K562 (cell line): ENCODE data around the gene PABPC1L. TPM values are rescaled to one million over a fixed set of nuclear protein-coding genes. Genes with fewer than 3 reads are reported as not detected.

Experiments
- E2F8 ChIP-seq: fragments of 450-650 bp; IDR thresholded peaks from 2 replicates; pipeline ENCODE4 v1.7.1; 2018; ENCODE audit warnings: mild to moderate bottlenecking, low read depth; ENCODE audit not compliant: partially characterized antibody
- POLR2G ChIP-seq: fragments of 200-400 bp; formaldehyde crosslinking; IDR thresholded peaks from 2 replicates; pipeline ENCODE4 v1.6.1; 2017; ENCODE audit warnings: low read depth, mild to moderate bottlenecking, antibody characterized with exemption, low read length, moderate library complexity
- POU5F1 ChIP-seq: fragments of 150-350 bp; IDR thresholded peaks from 2 replicates; pipeline ENCODE4 v1.6.1; 2014; ENCODE audit warnings: borderline replicate concordance, low read length, low read depth, mild to moderate bottlenecking; ENCODE audit not compliant: partially characterized antibody
- REST ChIP-seq, 2 experiments: fragments of 450-650 bp; formaldehyde crosslinking in 1 of 2; IDR thresholded peaks; 2 replicates each; pipeline versions ENCODE4 v1.4.0 to v1.6.1; 2014 to 2020; ENCODE audit warnings: mild to moderate bottlenecking in 2 of 2, borderline replicate concordance in 1 of 2, low read depth in 1 of 2
- YY1 ChIP-seq, 3 experiments: IDR thresholded peaks; 2 replicates each; pipeline ENCODE4 v1.6.1; 2011; ENCODE audit warnings: low read length in 2 of 3, mild to moderate bottlenecking in 2 of 3, moderate library complexity in 2 of 3, borderline replicate concordance in 1 of 3, control low read depth in 1 of 3, low read depth in 1 of 3; ENCODE audit not compliant: insufficient read depth in 3 of 3, insufficient replicate concordance in 2 of 3, control insufficient read depth in 1 of 3, insufficient read length in 1 of 3; ENCODE audit errors: extremely low read depth in 1 of 3
- polyA plus RNA-seq, 8 experiments: library from polyadenylated mRNA; depleted of rRNA in 4 of 8; stranded (reverse) in 5 of 8; unstranded in 3 of 8; fragments of >200 nt; fragmentation: Nextera tagmentation in 2 of 8; fragmentation: Illumina TruSeq in 1 of 8; extraction: Ambion mirVana in 2 of 8; extraction: Trizol in 1 of 8; gene quantifications; 2 replicates each; pipeline versions ENCODE4 v1.2.1 to v1.2.3, GENCODE V29; 2011 to 2014; ENCODE audit warnings: inconsistent platforms in 1 of 8, missing spikeins in 1 of 8
- total RNA-seq, 7 experiments: library from RNA; depleted of rRNA in 6 of 7; stranded (reverse); fragments of >200 nt in 6 of 7; fragmentation: Illumina TruSeq in 2 of 7; extraction: Trizol in 2 of 7; gene quantifications; 2 replicates each; pipeline versions ENCODE4 v1.2.1 to v1.2.3, GENCODE V29; 2011 to 2021; ENCODE audit warnings: low replicate concordance in 1 of 7

PABPC1L gene
- total and polyA plus RNA-seq, 9 of the 15 experiments (the other 6 are each of a cell fraction or from before 2014, with no cell fraction given): 6.0 to 90.3 (median 15.8) TPM

GRCh38 chr20:44885392-44886265 lies 24.2 kb upstream of the PABPC1L start, which contains the start of gene YWHAB (continued):
- TF ChIP-seq REST (IDR thresholded peaks at IDR 0.05; ENCODE audit: borderline replicate concordance): peak; percentile 71
- TF ChIP-seq REST (CRISPR knock-in tag; IDR thresholded peaks at IDR 0.05; ENCODE audit: low read depth): no peak
- no peak for TF ChIP-seq POU5F1
- peak; percentile 95 for TF ChIP-seq POLR2G
- TF ChIP-seq E2F8: peak; percentile 83
- peak in 1 of 3 experiments; percentile 22 for TF ChIP-seq YY1 (IDR thresholded peaks at IDR 0.05; ENCODE audit: borderline replicate concordance in 1 of 3, control insufficient read depth in 1 of 3, extremely low read depth in 1 of 3, insufficient read depth in 3 of 3, insufficient read length in 1 of 3, insufficient replicate concordance in 2 of 3, low read depth in 1 of 3, low read length in 2 of 3)
